ENCODE results near the gene C1GALT1.

GRCh38 chr7:7208520-7208919, 26.2 kb downstream of the C1GALT1 start:
- TF ChIP-seq CTCF (IDR thresholded peaks at IDR 0.05; ENCODE audit: poor library complexity) (no peak), EZH2phosphoT487 (IDR thresholded peaks at IDR 0.05; ENCODE audit: low read depth, severe bottlenecking, unreplicated experiment) (no peak)

All from hepatocyte (in vitro differentiated cells).